ENCODE measurements around the gene NUP62.
A peak's percentile ranks its signal among the peaks of the same experiment; 100 is the strongest.

The NUP62 gene

GRCh38 chr19:49870309-49870901, 58.9 kb downstream of the NUP62 start:
- Mint-ChIP-seq H3K27me3 (no peaks in the 10 kb centered on the region), H3K27ac (ENCODE audit: low read depth) (no peak overlapping the region), H3K9me3 (no peaks in the 10 kb centered on the region), H3K4me3 (no peak overlapping the region), H3K36me3 (ENCODE audit: insufficient read depth) (peaks cover 21% of the 10 kb centered on the region), H3K4me1 (peaks cover 43% of the 10 kb centered on the region)
- DNase-seq (ENCODE audit: low spot score in 2 of 2) (no peak), ATAC-seq (replicated peaks; ENCODE audit: extremely low read depth, poor library complexity, severe bottlenecking) (no peak)

DNA sequence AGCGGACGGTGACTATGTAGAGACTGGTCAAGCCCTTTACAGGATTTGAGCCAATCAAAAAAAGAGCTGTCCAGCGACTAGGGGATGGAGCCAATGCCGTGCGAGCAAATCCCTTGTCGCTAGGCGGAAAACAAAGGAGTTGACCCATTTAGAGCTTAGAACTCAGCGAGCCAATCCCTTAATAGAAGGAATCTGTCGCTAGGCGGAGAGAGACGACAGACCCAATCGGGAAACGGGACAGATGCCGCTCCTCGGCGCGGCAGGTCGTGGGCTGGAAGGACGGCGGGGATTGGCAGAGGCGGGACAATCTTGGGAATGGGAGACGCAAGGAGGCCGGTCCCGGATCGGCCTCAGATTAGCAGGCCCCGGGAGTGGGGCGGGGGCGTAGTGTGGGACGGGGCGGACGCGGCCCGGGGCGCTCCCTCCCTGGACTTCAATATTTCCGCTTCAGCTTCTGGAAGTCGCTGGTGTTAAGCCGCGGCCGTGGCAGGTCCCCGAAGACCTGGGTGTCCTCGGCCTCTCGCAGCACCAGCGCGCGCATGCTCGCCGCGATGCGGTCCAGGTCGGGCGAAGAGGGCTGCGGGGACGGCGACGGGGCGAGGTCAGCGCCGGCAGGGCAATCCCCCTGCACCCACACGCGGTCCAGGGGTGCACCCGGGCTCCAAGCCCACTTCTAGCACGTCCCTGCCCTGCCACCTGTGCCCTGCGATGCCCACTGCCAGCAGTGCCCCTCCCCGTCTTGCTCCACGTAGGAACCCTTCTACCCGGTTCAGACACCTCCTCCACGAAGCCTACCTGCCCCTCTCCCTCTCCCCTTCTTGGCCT, 59.6 kb downstream of the NUP62 start:
- Mint-ChIP-seq H3K4me1 (peaks cover 40% of the 10 kb centered on the region), H3K36me3 (ENCODE audit: insufficient read depth) (peaks cover 23% of the 10 kb centered on the region), H3K27me3 (no peaks in the 10 kb centered on the region), H3K27ac (ENCODE audit: low read depth) (no peak overlapping the region), H3K9me3 (no peaks in the 10 kb centered on the region), H3K4me3 (no peak overlapping the region)
- peak; percentile 77 for ATAC-seq (replicated peaks; ENCODE audit: extremely low read depth, poor library complexity, severe bottlenecking)
- peak; percentile 85 to 88 for DNase-seq (ENCODE audit: low spot score in 2 of 2)

DNA sequence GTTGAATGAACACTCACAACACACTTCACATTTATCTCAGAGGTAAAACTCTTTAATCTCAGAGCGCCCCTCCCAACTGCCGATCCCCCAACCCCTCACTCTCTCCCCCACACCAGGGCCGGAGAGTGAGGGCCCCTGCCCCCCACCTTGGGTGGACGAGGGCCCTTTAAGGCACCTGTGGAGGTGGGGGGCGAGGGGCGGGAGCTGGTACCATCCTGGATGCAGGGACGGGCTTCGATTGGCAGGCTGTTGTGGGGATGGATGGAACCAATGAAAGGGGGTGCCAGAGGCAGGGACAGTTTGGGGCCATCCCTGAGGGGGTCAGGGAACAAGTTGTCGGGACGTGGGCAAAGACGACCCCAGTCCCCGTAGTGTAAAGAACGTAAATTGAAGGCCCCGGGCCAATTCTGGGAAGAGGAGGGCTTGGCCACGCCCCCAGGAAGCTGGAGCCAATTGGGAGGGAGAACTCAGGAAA, 60.3 kb downstream of the NUP62 start:
- H3K27ac Mint-ChIP-seq (ENCODE audit: low read depth) = no peak overlapping the region
- H3K36me3 Mint-ChIP-seq (ENCODE audit: insufficient read depth) = peaks cover 25% of the 10 kb centered on the region
- peaks cover 40% of the 10 kb centered on the region for H3K4me1 Mint-ChIP-seq
- H3K9me3 Mint-ChIP-seq = no peaks in the 10 kb centered on the region
- DNase-seq (ENCODE audit: low spot score in 2 of 2) = no peak
- no peak overlapping the region for H3K4me3 Mint-ChIP-seq
- no peaks in the 10 kb centered on the region for H3K27me3 Mint-ChIP-seq
- no peak for ATAC-seq (replicated peaks; ENCODE audit: extremely low read depth, poor library complexity, severe bottlenecking)

DNA sequence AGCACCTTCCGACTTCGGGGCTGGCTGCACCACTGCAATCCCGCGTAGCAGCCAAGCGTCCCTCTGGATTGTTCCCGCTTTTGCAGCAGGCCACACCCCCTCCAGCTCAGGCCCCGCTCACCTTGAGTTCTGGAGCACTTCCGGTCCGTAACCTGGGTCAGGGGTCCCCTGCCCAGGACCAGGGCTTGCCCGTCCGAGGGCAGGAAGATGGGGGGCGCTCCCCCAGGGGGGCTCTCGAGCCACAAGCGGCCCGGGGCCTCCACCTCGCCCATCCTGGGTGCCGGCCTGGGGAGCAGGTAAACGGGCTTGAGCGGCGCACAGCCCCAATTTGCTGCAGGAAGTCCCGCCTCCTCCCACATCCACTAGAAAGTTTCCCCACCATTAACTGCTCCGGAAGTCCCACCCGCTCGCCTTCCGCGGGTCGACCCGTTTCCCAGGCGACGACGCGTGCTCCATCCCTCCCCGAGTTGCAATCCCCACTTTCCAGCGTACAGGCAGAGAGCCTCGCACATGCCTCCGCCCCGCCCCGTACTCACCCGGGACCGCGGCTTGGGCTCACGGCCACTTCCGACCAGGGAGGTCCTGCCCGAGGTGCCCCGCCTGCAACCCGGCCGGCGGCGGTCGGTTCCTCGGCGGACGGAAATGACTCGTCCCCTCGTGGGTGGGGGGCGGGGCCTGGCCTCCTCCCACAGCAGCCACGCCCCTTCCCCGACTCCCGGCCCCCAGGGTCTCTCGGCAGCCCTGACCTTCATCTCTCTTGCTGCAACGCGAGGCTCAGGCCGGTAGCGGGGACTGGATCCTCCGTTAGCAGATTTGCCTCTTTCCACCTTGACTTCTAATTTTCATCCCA, 62.1 kb downstream of the NUP62 start, which contains the start of gene PNKP:
Gene PNKP, minus strand, starts transcription at position 644 of the 850 bp plus-strand sequence. Its CDS starts 372 bp downstream, at position 272.
- Mint-ChIP-seq H3K9me3 (no peaks in the 10 kb centered on the region), H3K36me3 (ENCODE audit: insufficient read depth) (peaks cover 26% of the 10 kb centered on the region), H3K4me3 (no peak within 1 kb of the TSS), H3K27me3 (no peaks in the 10 kb centered on the region), H3K4me1 (peaks cover 43% of the 10 kb centered on the region), H3K27ac (ENCODE audit: low read depth) (no peak within 1 kb of the TSS)
- DNase-seq (ENCODE audit: low spot score in 2 of 2) (peak; percentile 75 to 79), ATAC-seq (replicated peaks; ENCODE audit: extremely low read depth, poor library complexity, severe bottlenecking) (peak; percentile 64)

DNA sequence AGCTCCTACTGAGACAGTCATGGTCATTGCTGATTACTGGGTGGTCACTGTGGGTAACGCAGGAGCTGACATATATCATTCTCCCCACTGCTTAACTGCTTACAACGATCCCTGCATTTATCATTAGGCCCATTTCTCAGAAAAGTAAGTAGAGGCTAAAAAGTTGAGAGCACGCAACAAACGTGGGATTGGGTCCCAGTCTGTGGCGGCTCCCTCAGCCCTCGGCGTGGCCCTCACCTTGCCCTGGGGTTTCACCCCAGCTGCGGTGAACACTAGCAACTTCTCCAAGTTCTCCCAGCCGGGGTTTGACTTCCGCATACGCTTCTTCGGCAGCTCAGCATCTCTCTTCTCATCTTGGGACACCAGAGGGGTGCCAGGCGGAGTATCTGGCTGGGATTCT, 64.4 kb downstream of the NUP62 start:
- H3K36me3 Mint-ChIP-seq (ENCODE audit: insufficient read depth) = peaks cover 32% of the 10 kb centered on the region
- no peak for DNase-seq (ENCODE audit: low spot score in 2 of 2)
- ATAC-seq (replicated peaks; ENCODE audit: extremely low read depth, poor library complexity, severe bottlenecking) = no peak
- no peak overlapping the region for H3K4me3 Mint-ChIP-seq
- no peaks in the 10 kb centered on the region for H3K27me3 Mint-ChIP-seq
- no peak overlapping the region for H3K27ac Mint-ChIP-seq (ENCODE audit: low read depth)
- H3K9me3 Mint-ChIP-seq = no peaks in the 10 kb centered on the region
- H3K4me1 Mint-ChIP-seq = peaks cover 31% of the 10 kb centered on the region

- no peak for ATAC-seq (replicated peaks; ENCODE audit: extremely low read depth, poor library complexity, severe bottlenecking)
- no peak overlapping the region for H3K4me3 Mint-ChIP-seq
- H3K4me1 Mint-ChIP-seq = peaks cover 31% of the 10 kb centered on the region
- H3K27me3 Mint-ChIP-seq = no peaks in the 10 kb centered on the region
- peaks cover 31% of the 10 kb centered on the region for H3K36me3 Mint-ChIP-seq (ENCODE audit: insufficient read depth)
- H3K27ac Mint-ChIP-seq (ENCODE audit: low read depth) = no peak overlapping the region
- DNase-seq (ENCODE audit: low spot score in 2 of 2) = no peak
- H3K9me3 Mint-ChIP-seq = no peaks in the 10 kb centered on the region
Observed at GRCh38 chr19:49863935-49864320, 65.4 kb downstream of the NUP62 start.

GRCh38 chr19:49863254-49863934, 65.9 kb downstream of the NUP62 start:
- H3K4me3 Mint-ChIP-seq = no peak overlapping the region
- H3K4me1 Mint-ChIP-seq = peaks cover 31% of the 10 kb centered on the region
- no peak for ATAC-seq (replicated peaks; ENCODE audit: extremely low read depth, poor library complexity, severe bottlenecking)
- no peaks in the 10 kb centered on the region for H3K27me3 Mint-ChIP-seq
- H3K27ac Mint-ChIP-seq (ENCODE audit: low read depth) = peak overlapping the region; percentile 68
- no peak for DNase-seq (ENCODE audit: low spot score in 2 of 2)
- H3K9me3 Mint-ChIP-seq = no peaks in the 10 kb centered on the region
- H3K36me3 Mint-ChIP-seq (ENCODE audit: insufficient read depth) = peaks cover 31% of the 10 kb centered on the region

DNA sequence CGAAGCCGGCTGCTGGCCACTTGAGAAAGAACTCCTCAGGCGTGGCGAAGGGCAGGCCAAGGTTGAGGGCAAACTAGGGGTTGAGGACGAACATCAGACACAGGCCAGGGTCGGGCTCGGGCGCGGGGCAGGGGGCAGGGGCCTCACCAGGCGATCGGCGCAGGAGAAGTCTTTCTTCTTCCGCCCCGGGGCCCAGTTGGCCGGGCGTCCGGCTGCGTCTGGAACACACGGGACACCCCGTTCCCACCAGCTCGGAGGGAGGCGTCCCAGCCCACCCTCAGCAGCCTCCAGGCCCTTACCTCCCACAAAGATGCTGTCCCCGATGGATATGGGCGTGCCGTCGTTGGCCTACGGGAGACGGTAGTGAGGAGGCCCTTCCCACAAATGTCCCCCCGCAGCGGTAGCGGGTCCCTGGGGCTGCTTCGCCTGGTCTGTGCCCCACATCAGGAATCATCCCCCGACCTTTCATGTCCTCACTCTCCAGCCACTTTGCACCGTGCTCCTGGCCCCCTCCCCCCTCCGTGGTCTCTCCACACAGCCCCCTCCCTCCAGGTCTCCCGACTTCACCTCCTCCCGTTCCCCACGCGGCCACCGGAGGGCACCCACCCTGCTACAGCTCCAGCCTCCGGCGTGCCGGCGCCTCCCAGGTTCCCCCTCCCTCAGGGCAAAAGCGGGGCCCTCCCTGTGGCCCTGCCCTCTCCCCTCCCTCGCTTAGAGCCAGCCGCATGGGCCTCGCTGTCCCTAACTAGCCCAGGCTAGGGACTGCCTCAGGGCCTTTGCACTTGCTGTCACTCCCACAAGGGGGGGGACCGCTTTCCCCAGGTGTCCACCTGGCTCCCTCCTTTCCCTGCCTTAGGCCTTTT, 66.7 kb downstream of the NUP62 start:
- H3K27ac Mint-ChIP-seq (ENCODE audit: low read depth) = peak overlapping the region; percentile 68
- DNase-seq (ENCODE audit: low spot score in 2 of 2) (no peak), ATAC-seq (replicated peaks; ENCODE audit: extremely low read depth, poor library complexity, severe bottlenecking) (no peak)
- peaks cover 32% of the 10 kb centered on the region for H3K36me3 Mint-ChIP-seq (ENCODE audit: insufficient read depth)
- no peaks in the 10 kb centered on the region for H3K9me3 Mint-ChIP-seq
- H3K4me1 Mint-ChIP-seq = peaks cover 26% of the 10 kb centered on the region
- no peak overlapping the region for H3K4me3 Mint-ChIP-seq
- no peaks in the 10 kb centered on the region for H3K27me3 Mint-ChIP-seq

DNA sequence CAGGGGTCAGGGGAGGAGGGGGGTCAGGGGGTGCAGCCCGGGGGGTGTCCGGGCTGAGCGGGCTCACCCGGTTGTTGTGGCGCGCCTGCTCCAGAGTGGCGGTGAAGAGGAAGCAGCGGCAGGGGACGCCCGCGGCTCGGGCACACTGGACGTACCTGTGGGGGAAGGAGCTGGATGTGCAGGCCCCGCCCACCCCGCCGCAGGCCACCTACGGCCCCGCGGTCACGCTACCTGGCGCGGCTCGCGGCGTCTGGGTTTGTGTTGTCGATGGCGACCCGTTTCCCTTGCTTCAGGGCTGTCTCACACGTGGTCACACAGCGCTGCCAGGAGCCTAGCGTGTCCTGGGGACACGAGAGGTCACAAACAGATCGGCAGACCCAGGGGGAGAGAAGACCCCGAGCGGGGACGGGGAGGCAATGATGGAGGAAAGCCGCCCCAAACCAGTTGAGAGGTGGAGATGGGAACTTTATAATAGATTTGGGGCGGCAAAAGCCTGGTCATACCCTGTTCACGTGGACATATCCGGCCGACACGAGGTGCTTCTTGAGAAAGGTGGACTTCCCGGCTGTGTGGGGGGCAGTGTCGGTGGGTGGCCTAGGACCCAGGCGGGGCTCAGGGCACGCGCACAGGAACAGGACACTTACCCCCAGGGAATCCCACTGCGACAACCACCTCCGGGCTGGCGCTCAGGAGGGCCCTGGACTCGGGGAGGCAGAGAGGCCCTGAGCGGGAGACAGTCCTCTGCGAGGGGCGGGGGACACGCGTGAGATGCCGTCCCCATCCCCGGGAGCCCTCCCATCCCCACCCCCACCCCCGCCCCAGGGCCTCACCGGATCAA, 67.5 kb downstream of the NUP62 start:
- ATAC-seq (replicated peaks; ENCODE audit: extremely low read depth, poor library complexity, severe bottlenecking) (no peak), DNase-seq (ENCODE audit: low spot score in 2 of 2) (no peak)
- Mint-ChIP-seq H3K4me1 (peaks cover 20% of the 10 kb centered on the region), H3K4me3 (no peak overlapping the region), H3K27ac (ENCODE audit: low read depth) (no peak overlapping the region), H3K36me3 (ENCODE audit: insufficient read depth) (peaks cover 25% of the 10 kb centered on the region), H3K27me3 (no peaks in the 10 kb centered on the region), H3K9me3 (no peaks in the 10 kb centered on the region)

DNA sequence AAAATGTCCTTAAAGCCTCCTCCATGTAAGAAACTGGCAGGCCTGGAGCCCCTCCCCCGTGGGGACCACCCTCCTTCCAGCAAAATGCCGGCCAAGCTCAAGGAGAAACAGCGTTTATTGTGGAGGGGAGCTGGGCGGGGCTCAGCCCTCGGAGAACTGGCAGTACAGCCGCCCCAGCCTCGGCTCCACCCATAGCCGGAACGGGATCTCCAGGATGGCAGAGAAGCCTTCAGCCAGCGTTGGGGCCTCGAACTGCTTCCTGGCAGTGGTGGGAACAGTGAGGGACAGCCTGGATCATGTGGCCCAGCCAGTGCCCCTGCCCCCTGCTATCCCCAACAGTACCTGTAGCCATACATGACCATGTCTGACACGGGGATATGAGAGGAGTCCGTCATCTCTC, 68.2 kb downstream of the NUP62 start:
- Mint-ChIP-seq H3K27me3 (no peaks in the 10 kb centered on the region), H3K4me1 (peaks cover 14% of the 10 kb centered on the region), H3K27ac (ENCODE audit: low read depth) (peak overlapping the region; percentile 69), H3K4me3 (no peak overlapping the region), H3K36me3 (ENCODE audit: insufficient read depth) (peaks cover 21% of the 10 kb centered on the region), H3K9me3 (no peaks in the 10 kb centered on the region)
- DNase-seq (ENCODE audit: low spot score in 2 of 2) (no peak), ATAC-seq (replicated peaks; ENCODE audit: extremely low read depth, poor library complexity, severe bottlenecking) (no peak)
